Erythroblast (primary cell): ENCODE results near the gene RNU6-9.

Experiments used
- GATA1 ChIP-seq: IDR thresholded peaks from 2 replicates; pipeline ENCODE4 v1.6.1; 2011; ENCODE audit warnings: low read depth, mild to moderate bottlenecking, control low read depth, low read length, moderate library complexity
- POLR2A ChIP-seq: IDR thresholded peaks from 2 replicates; pipeline ENCODE4 v1.6.1; 2011; ENCODE audit warnings: mild to moderate bottlenecking, low read length

DNA sequence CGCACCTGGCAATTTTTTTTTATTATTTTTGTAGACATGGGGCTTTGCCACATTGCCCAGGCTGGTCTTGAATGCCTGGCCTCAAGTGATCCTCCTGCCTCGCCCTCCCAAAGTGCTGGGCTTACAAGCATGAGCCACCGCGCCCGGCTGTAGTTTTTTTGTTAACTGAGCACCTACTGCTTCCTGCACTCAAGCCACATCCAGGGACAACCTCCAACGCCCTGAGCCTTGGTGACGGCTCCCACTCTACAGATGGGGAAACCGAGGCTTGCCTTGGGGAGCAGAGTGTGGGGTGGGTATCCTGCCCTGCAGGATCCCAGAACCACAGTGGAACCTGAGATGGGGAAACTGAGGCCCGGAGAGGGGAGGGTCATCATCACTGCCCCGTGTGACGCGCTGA is 38.1 kb upstream of the RNU6-9 start:
- TF ChIP-seq POLR2A (no peak), GATA1 (no peak)
